T-helper 17 cell (primary cell): ENCODE results near the gene GIPC2. TPM values are rescaled to one million over a fixed set of nuclear protein-coding genes. Genes with fewer than 3 reads are reported as not detected.
"Not testable (repeated sequence)": the region's sequence is repeated elsewhere in the genome, so short reads cannot be mapped to it uniquely, and the experiment has no call there.

Experiments used
- ATAC-seq: fragments of 150-1000 bp; cut with Tn5 transposase; 2 replicates; pipeline ENCODE4 v1.10.0; 2021; ENCODE audit warnings: mild to moderate bottlenecking, moderate library complexity
- DNase-seq, 3 donors: peaks; one replicate each; pipeline versions ENCODE4 v3.0.0 to v3.0.0-alpha.2; 2020 to 2021
- H3K9me3 ChIP-seq: one replicate; pipeline ENCODE4 v1.7.0; 2013; ENCODE audit warnings: low read length, mild to moderate bottlenecking; ENCODE audit not compliant: control insufficient read depth, poor library complexity, severe bottlenecking
- H3K27ac Mint-ChIP-seq: one replicate; pipeline ENCODE4 v1.8.0; 2022; ENCODE audit warnings: mild to moderate bottlenecking, moderate library complexity, mixed read lengths
- H3K27me3 Mint-ChIP-seq: one replicate; pipeline ENCODE4 v1.8.0; 2022; ENCODE audit warnings: mixed read lengths
- H3K36me3 Mint-ChIP-seq: one replicate; pipeline ENCODE4 v1.8.0; 2022; ENCODE audit warnings: low read depth, mixed read lengths
- H3K4me1 Mint-ChIP-seq: one replicate; pipeline ENCODE4 v1.8.0; 2022; ENCODE audit warnings: mild to moderate bottlenecking, mixed read lengths
- H3K4me3 Mint-ChIP-seq: one replicate; pipeline ENCODE4 v1.8.0; 2022; ENCODE audit warnings: mild to moderate bottlenecking, moderate library complexity, mixed read lengths
- total RNA-seq, 4 donors: library from RNA in 2 of 4; stranded (reverse) in 2 of 4; gene quantifications; one replicate each; pipeline ENCODE4 v1.2.3 and lab custom pipeline; 2022 to 2026

Gene GIPC2
- total RNA-seq, 2 donors from 2014 or later, result 0.17 TPM; not detected in 1

GRCh38 chr1:78009836-78010235 lies 35.9 kb upstream of the GIPC2 start:
- no peaks in the 10 kb centered on the region for H3K9me3 ChIP-seq
- H3K4me1 Mint-ChIP-seq, result peaks cover 13% of the 10 kb centered on the region
- H3K27ac Mint-ChIP-seq, result no peak overlapping the region
- no peak for DNase-seq
- no peaks in the 10 kb centered on the region for H3K27me3 Mint-ChIP-seq
- H3K4me3 Mint-ChIP-seq, result no peak overlapping the region
- peaks cover 4% of the 10 kb centered on the region for H3K36me3 Mint-ChIP-seq
- ATAC-seq, result no peak

- Mint-ChIP-seq H3K4me1 (peaks cover 9% of the 10 kb centered on the region), H3K27me3 (no peaks in the 10 kb centered on the region), H3K27ac (no peak overlapping the region), H3K36me3 (peaks cover 5% of the 10 kb centered on the region), H3K4me3 (peak overlapping the region; percentile 25)
- H3K9me3 ChIP-seq, result no peaks in the 10 kb centered on the region
- ATAC-seq (no peak), DNase-seq (no peak)
Observed at GRCh38 chr1:78011050-78011449, 34.7 kb upstream of the GIPC2 start.

- H3K4me1 Mint-ChIP-seq, result peaks cover 4% of the 10 kb centered on the region
- H3K27me3 Mint-ChIP-seq, result no peaks in the 10 kb centered on the region
- no peak overlapping the region for H3K27ac Mint-ChIP-seq
Observed at GRCh38 chr1:78015148-78015547, 30.6 kb upstream of the GIPC2 start.

GRCh38 chr1:78019024-78019423 lies 26.7 kb upstream of the GIPC2 start:
- H3K36me3 Mint-ChIP-seq, result peaks cover 5% of the 10 kb centered on the region
- H3K27ac Mint-ChIP-seq, result no peak overlapping the region

More at GRCh38 chr1:78015148-78015547, 30.6 kb upstream of the GIPC2 start:
- peaks cover 8% of the 10 kb centered on the region for H3K36me3 Mint-ChIP-seq
- no peak for DNase-seq
- no peak for ATAC-seq
- no peak overlapping the region for H3K4me3 Mint-ChIP-seq
- no peaks in the 10 kb centered on the region for H3K9me3 ChIP-seq

GRCh38 chr1:78021134-78021533 lies 24.6 kb upstream of the GIPC2 start:
- not testable (repeated sequence) for ATAC-seq, H3K27me3 Mint-ChIP-seq, H3K4me1 Mint-ChIP-seq, H3K27ac Mint-ChIP-seq, H3K9me3 ChIP-seq, H3K4me3 Mint-ChIP-seq, H3K36me3 Mint-ChIP-seq, DNase-seq

More at GRCh38 chr1:78019024-78019423, 26.7 kb upstream of the GIPC2 start:
- DNase-seq (no peak), ATAC-seq (no peak)
- Mint-ChIP-seq H3K4me3 (no peak overlapping the region), H3K27me3 (no peaks in the 10 kb centered on the region), H3K4me1 (peaks cover 2% of the 10 kb centered on the region)
- H3K9me3 ChIP-seq, result no peaks in the 10 kb centered on the region

- H3K4me1 Mint-ChIP-seq, result no peaks in the 10 kb centered on the region
- H3K4me3 Mint-ChIP-seq, result no peak overlapping the region
- no peaks in the 10 kb centered on the region for H3K9me3 ChIP-seq
- DNase-seq (no peak), ATAC-seq (no peak)
- H3K27me3 Mint-ChIP-seq, result peaks cover 15% of the 10 kb centered on the region
- H3K27ac Mint-ChIP-seq, result no peak overlapping the region
- no peaks in the 10 kb centered on the region for H3K36me3 Mint-ChIP-seq
Observed at GRCh38 chr1:78029793-78030192, 16.0 kb upstream of the GIPC2 start.

GRCh38 chr1:78032996-78033796 lies 12.6 kb upstream of the GIPC2 start:
- no peaks in the 10 kb centered on the region for H3K36me3 Mint-ChIP-seq
- no peaks in the 10 kb centered on the region for H3K4me1 Mint-ChIP-seq
- DNase-seq, result no peak
- no peak for ATAC-seq
- no peak overlapping the region for H3K4me3 Mint-ChIP-seq
- no peak overlapping the region for H3K27ac Mint-ChIP-seq
- no peaks in the 10 kb centered on the region for H3K9me3 ChIP-seq
- H3K27me3 Mint-ChIP-seq, result peaks cover 15% of the 10 kb centered on the region

GRCh38 chr1:78033797-78034172 lies 12.0 kb upstream of the GIPC2 start:
- Mint-ChIP-seq H3K4me1 (no peaks in the 10 kb centered on the region), H3K36me3 (no peaks in the 10 kb centered on the region), H3K4me3 (no peak overlapping the region), H3K27ac (no peak overlapping the region), H3K27me3 (peaks cover 15% of the 10 kb centered on the region)
- DNase-seq (no peak), ATAC-seq (no peak)
- no peaks in the 10 kb centered on the region for H3K9me3 ChIP-seq

GRCh38 chr1:78035121-78035520 lies 10.6 kb upstream of the GIPC2 start:
- Mint-ChIP-seq H3K36me3 (no peaks in the 10 kb centered on the region), H3K27ac (no peak overlapping the region), H3K4me3 (no peak overlapping the region), H3K27me3 (peaks cover 15% of the 10 kb centered on the region), H3K4me1 (no peaks in the 10 kb centered on the region)
- ATAC-seq, result no peak
- no peaks in the 10 kb centered on the region for H3K9me3 ChIP-seq
- no peak for DNase-seq

GRCh38 chr1:78036450-78036849 lies 9.3 kb upstream of the GIPC2 start:
- Mint-ChIP-seq H3K27ac (no peak overlapping the region), H3K4me3 (no peak overlapping the region), H3K4me1 (peaks cover 3% of the 10 kb centered on the region), H3K27me3 (peaks cover 15% of the 10 kb centered on the region), H3K36me3 (no peaks in the 10 kb centered on the region)
- H3K9me3 ChIP-seq, result no peaks in the 10 kb centered on the region
- ATAC-seq, result no peak
- no peak for DNase-seq

- H3K27me3 Mint-ChIP-seq, result peaks cover 19% of the 10 kb centered on the region
Observed at GRCh38 chr1:78038071-78038470, 7.7 kb upstream of the GIPC2 start.

GRCh38 chr1:78038491-78038939 lies 7.3 kb upstream of the GIPC2 start:
- peaks cover 3% of the 10 kb centered on the region for H3K4me1 Mint-ChIP-seq
- H3K27ac Mint-ChIP-seq, result no peak overlapping the region
- no peaks in the 10 kb centered on the region for H3K36me3 Mint-ChIP-seq
- ATAC-seq (no peak), DNase-seq (no peak)
- H3K27me3 Mint-ChIP-seq, result peaks cover 17% of the 10 kb centered on the region
- no peak overlapping the region for H3K4me3 Mint-ChIP-seq
- no peaks in the 10 kb centered on the region for H3K9me3 ChIP-seq

More at GRCh38 chr1:78038071-78038470, 7.7 kb upstream of the GIPC2 start:
- DNase-seq, result no peak
- Mint-ChIP-seq H3K36me3 (no peaks in the 10 kb centered on the region), H3K27ac (no peak overlapping the region), H3K4me3 (no peak overlapping the region), H3K4me1 (peaks cover 3% of the 10 kb centered on the region)
- H3K9me3 ChIP-seq, result no peaks in the 10 kb centered on the region
- no peak for ATAC-seq

- DNase-seq, result no peak
- peak overlapping the region; percentile 51 for H3K4me3 Mint-ChIP-seq
- H3K27ac Mint-ChIP-seq, result no peak overlapping the region
- peaks cover 19% of the 10 kb centered on the region for H3K27me3 Mint-ChIP-seq
- no peaks in the 10 kb centered on the region for H3K36me3 Mint-ChIP-seq
- ATAC-seq, result no peak
- H3K9me3 ChIP-seq, result no peaks in the 10 kb centered on the region
- H3K4me1 Mint-ChIP-seq, result peaks cover 15% of the 10 kb centered on the region
Observed at GRCh38 chr1:78040484-78041089, 5.2 kb upstream of the GIPC2 start.

GRCh38 chr1:78043436-78043835 lies 2.3 kb upstream of the GIPC2 start:
- Mint-ChIP-seq H3K27me3 (peaks cover 42% of the 10 kb centered on the region), H3K4me1 (peaks cover 17% of the 10 kb centered on the region), H3K4me3 (no peak overlapping the region)

More at GRCh38 chr1:78043436-78043835, 2.3 kb upstream of the GIPC2 start:
- Mint-ChIP-seq H3K36me3 (no peaks in the 10 kb centered on the region), H3K27ac (no peak overlapping the region)
- ATAC-seq (no peak), DNase-seq (no peak)
- H3K9me3 ChIP-seq, result no peaks in the 10 kb centered on the region
